ENCODE data around the gene MCFD2.

Gene MCFD2

GRCh38 chr2:46902465-46902864 lies 13.1 kb downstream of the MCFD2 start:
- Histone ChIP-seq H3K4me3 (ENCODE audit: severe bottlenecking) (no peak overlapping the region), H3K9me3 (ENCODE audit: severe bottlenecking) (no peaks in the 10 kb centered on the region), H3K4me1 (ENCODE audit: insufficient read depth, poor library complexity, severe bottlenecking) (no peaks in the 10 kb centered on the region), H3K27me3 (ENCODE audit: insufficient read depth, poor library complexity, severe bottlenecking) (no peaks in the 10 kb centered on the region), H3K27ac (ENCODE audit: poor library complexity, severe bottlenecking) (no peak overlapping the region), H3K36me3 (ENCODE audit: low read depth) (peaks cover 43% of the 10 kb centered on the region)
- ATAC-seq (ENCODE audit: low read depth) (no peak), DNase-seq (ENCODE audit: low spot score) (no peak)
- TF ChIP-seq, protein P1, sequence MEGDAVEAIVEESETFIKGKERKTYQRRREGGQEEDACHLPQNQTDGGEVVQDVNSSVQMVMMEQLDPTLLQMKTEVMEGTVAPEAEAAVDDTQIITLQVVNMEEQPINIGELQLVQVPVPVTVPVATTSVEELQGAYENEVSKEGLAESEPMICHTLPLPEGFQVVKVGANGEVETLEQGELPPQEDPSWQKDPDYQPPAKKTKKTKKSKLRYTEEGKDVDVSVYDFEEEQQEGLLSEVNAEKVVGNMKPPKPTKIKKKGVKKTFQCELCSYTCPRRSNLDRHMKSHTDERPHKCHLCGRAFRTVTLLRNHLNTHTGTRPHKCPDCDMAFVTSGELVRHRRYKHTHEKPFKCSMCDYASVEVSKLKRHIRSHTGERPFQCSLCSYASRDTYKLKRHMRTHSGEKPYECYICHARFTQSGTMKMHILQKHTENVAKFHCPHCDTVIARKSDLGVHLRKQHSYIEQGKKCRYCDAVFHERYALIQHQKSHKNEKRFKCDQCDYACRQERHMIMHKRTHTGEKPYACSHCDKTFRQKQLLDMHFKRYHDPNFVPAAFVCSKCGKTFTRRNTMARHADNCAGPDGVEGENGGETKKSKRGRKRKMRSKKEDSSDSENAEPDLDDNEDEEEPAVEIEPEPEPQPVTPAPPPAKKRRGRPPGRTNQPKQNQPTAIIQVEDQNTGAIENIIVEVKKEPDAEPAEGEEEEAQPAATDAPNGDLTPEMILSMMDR (IDR thresholded peaks at IDR 0.05; ENCODE audit: poor library complexity, severe bottlenecking) = no peak

DNA sequence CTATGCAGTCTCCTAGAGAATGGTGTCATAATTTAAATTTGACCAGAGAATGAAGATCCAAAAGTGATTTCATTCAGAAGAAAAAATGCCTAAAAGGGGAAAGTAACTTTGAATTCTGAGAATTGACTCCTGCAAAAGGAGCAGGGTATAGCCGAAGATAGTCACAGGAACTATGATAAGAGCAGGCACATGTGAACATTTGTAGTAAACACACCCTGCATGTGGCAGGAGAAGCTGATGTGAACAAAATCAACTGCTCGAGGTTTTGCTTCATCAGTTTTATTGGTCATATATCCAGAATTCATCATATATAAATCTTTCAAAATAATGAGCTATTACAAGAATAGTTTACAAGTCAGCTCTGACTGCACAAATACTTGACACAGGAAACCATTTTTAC lies 14.0 kb downstream of the MCFD2 start:
- no peak for DNase-seq (ENCODE audit: low spot score)
- Histone ChIP-seq H3K4me3 (ENCODE audit: severe bottlenecking) (no peak overlapping the region), H3K4me1 (ENCODE audit: insufficient read depth, poor library complexity, severe bottlenecking) (no peaks in the 10 kb centered on the region), H3K9me3 (ENCODE audit: severe bottlenecking) (no peaks in the 10 kb centered on the region), H3K27ac (ENCODE audit: poor library complexity, severe bottlenecking) (no peak overlapping the region), H3K27me3 (ENCODE audit: insufficient read depth, poor library complexity, severe bottlenecking) (no peaks in the 10 kb centered on the region), H3K36me3 (ENCODE audit: low read depth) (peaks cover 35% of the 10 kb centered on the region)
- TF ChIP-seq, protein P1 (IDR thresholded peaks at IDR 0.05; ENCODE audit: poor library complexity, severe bottlenecking) = no peak
- no peak for ATAC-seq (ENCODE audit: low read depth)

GRCh38 chr2:46900381-46900780 lies 15.2 kb downstream of the MCFD2 start:
- Histone ChIP-seq H3K27ac (ENCODE audit: poor library complexity, severe bottlenecking) (no peak overlapping the region), H3K4me1 (ENCODE audit: insufficient read depth, poor library complexity, severe bottlenecking) (no peaks in the 10 kb centered on the region), H3K36me3 (ENCODE audit: low read depth) (peaks cover 22% of the 10 kb centered on the region), H3K27me3 (ENCODE audit: insufficient read depth, poor library complexity, severe bottlenecking) (no peaks in the 10 kb centered on the region), H3K4me3 (ENCODE audit: severe bottlenecking) (no peak overlapping the region), H3K9me3 (ENCODE audit: severe bottlenecking) (no peaks in the 10 kb centered on the region)
- TF ChIP-seq, protein P1 (IDR thresholded peaks at IDR 0.05; ENCODE audit: poor library complexity, severe bottlenecking) = no peak
- no peak for DNase-seq (ENCODE audit: low spot score)
- no peak for ATAC-seq (ENCODE audit: low read depth)

- Histone ChIP-seq H3K36me3 (ENCODE audit: low read depth) (peaks cover 12% of the 10 kb centered on the region; the same call in 1 of the 2 replicates), H3K9me3 (ENCODE audit: severe bottlenecking) (no peaks in the 10 kb centered on the region), H3K4me1 (ENCODE audit: insufficient read depth, poor library complexity, severe bottlenecking) (no peaks in the 10 kb centered on the region), H3K27ac (ENCODE audit: poor library complexity, severe bottlenecking) (no peak overlapping the region), H3K4me3 (ENCODE audit: severe bottlenecking) (no peak overlapping the region), H3K27me3 (ENCODE audit: insufficient read depth, poor library complexity, severe bottlenecking) (no peaks in the 10 kb centered on the region)
- no peak for ATAC-seq (ENCODE audit: low read depth)
- no peak for DNase-seq (ENCODE audit: low spot score)
- TF ChIP-seq, protein P1 (IDR thresholded peaks at IDR 0.05; ENCODE audit: poor library complexity, severe bottlenecking) = no peak
Observed at GRCh38 chr2:46899053-46899452, 16.6 kb downstream of the MCFD2 start.

DNA sequence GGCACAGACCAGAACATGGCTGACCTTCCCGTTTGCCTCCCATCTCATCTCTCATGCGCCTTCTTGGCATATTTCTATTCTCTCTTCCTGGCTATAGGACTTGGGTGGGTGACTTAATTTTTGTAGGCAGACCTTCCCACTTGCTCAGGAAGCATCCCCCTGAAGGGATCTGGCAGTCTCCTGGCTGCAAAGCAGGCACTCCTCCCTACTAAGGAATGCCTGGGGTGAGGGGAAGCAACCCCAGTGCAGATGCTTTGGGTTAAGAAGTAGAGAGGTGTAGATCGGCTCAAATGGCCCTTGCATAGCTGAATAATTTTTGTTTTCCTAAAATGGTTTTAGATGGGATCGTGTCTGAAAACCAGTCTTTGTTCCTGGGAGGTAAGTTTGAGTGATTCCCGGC lies 17.6 kb downstream of the MCFD2 start:
- DNase-seq (ENCODE audit: low spot score) (no peak), ATAC-seq (ENCODE audit: low read depth) (no peak)
- no peaks in the 10 kb centered on the region for H3K4me1 ChIP-seq (ENCODE audit: insufficient read depth, poor library complexity, severe bottlenecking)
- H3K9me3 ChIP-seq (ENCODE audit: severe bottlenecking) = no peaks in the 10 kb centered on the region
- TF ChIP-seq, protein P1 (IDR thresholded peaks at IDR 0.05; ENCODE audit: poor library complexity, severe bottlenecking) = no peak
- peaks cover 12% of the 10 kb centered on the region; the same call in 1 of the 2 replicates for H3K36me3 ChIP-seq (ENCODE audit: low read depth)
- no peak overlapping the region for H3K27ac ChIP-seq (ENCODE audit: poor library complexity, severe bottlenecking)
- H3K27me3 ChIP-seq (ENCODE audit: insufficient read depth, poor library complexity, severe bottlenecking) = no peaks in the 10 kb centered on the region
- no peak overlapping the region for H3K4me3 ChIP-seq (ENCODE audit: severe bottlenecking)
